GM12878 (cell line): ENCODE measurements around the gene ZNF684. TPM values are rescaled to one million over a fixed set of nuclear protein-coding genes. Genes with fewer than 3 reads are reported as not detected.

Experiments
- ATF7 ChIP-seq: fragments of 450-650 bp; IDR thresholded peaks from 2 replicates; pipeline ENCODE4 v1.6.1; 2016; ENCODE audit warnings: low read depth, mild to moderate bottlenecking
- BCLAF1 ChIP-seq: fragments of 450-650 bp; IDR thresholded peaks from 2 replicates; pipeline ENCODE4 v1.6.1; 2017; ENCODE audit warnings: antibody characterized with exemption, mild to moderate bottlenecking, moderate library complexity
- BHLHE40 ChIP-seq, 2 experiments: fragments of 450-650 bp in 1 of 2; IDR thresholded peaks; 2 replicates each; pipeline ENCODE4 v1.6.1; 2011 to 2017; ENCODE audit warnings: low read depth in 2 of 2, borderline replicate concordance in 1 of 2, improper control_type of control experiment in 1 of 2, low read length in 1 of 2, mild to moderate bottlenecking in 1 of 2
- BRCA1 ChIP-seq: IDR thresholded peaks from 2 replicates; pipeline ENCODE4 v1.6.1; 2011; ENCODE audit warnings: low read depth, low read length, improper control_type of control experiment
- FOXK2 ChIP-seq: fragments of 450-650 bp; IDR thresholded peaks from 2 replicates; pipeline ENCODE4 v1.6.1; 2017; ENCODE audit warnings: mild to moderate bottlenecking, moderate library complexity
- HSF1 ChIP-seq: fragments of 150-350 bp; IDR thresholded peaks from 2 replicates; pipeline ENCODE4 v1.6.1; 2014; ENCODE audit warnings: mild to moderate bottlenecking, low read depth, low read length
- IRF5 ChIP-seq: fragments of 450-650 bp; IDR thresholded peaks from 2 replicates; pipeline ENCODE4 v1.6.1; 2017; ENCODE audit warnings: borderline replicate concordance
- KAT2A ChIP-seq: conservative IDR thresholded peaks from 2 replicates; pipeline ENCODE4 v1.6.1; 2011; ENCODE audit warnings: low read depth, low read length; ENCODE audit not compliant: control insufficient read depth
- MEF2A ChIP-seq: IDR thresholded peaks from 2 replicates; pipeline ENCODE4 v1.6.1; 2011; ENCODE audit warnings: low read depth, mild to moderate bottlenecking, low read length, moderate library complexity; ENCODE audit not compliant: insufficient read depth
- NFIC ChIP-seq: IDR thresholded peaks from 2 replicates; pipeline ENCODE4 v1.6.1; 2012; ENCODE audit warnings: low read depth, mild to moderate bottlenecking, inconsistent platforms, low read length, moderate library complexity
- PAX8 ChIP-seq: fragments of 450-650 bp; IDR thresholded peaks from 2 replicates; pipeline ENCODE4 v1.6.1; 2017; ENCODE audit warnings: mild to moderate bottlenecking, moderate library complexity
- RAD21 ChIP-seq: IDR thresholded peaks from 2 replicates; pipeline ENCODE4 v1.6.1; 2011; ENCODE audit warnings: mild to moderate bottlenecking, low read depth, low read length, moderate library complexity; ENCODE audit not compliant: insufficient read depth
- RB1 ChIP-seq: fragments of 450-650 bp; formaldehyde crosslinking; IDR thresholded peaks from 2 replicates; pipeline ENCODE4 v1.6.1; 2017; ENCODE audit warnings: mild to moderate bottlenecking, borderline replicate concordance
- SP1 ChIP-seq: IDR thresholded peaks from one replicate; pipeline ENCODE4 v1.6.1; 2011; ENCODE audit warnings: low read depth, low read length
- SRF ChIP-seq, 2 experiments: IDR thresholded peaks; 2 replicates each; pipeline ENCODE4 v1.6.1; 2011; ENCODE audit warnings: low read depth in 2 of 2, low read length in 2 of 2, mild to moderate bottlenecking in 1 of 2, moderate library complexity in 1 of 2
- TCF12 ChIP-seq: IDR thresholded peaks from 2 replicates; pipeline ENCODE4 v1.6.1; 2011; ENCODE audit warnings: low read depth, mild to moderate bottlenecking, low read length
- ZBTB40 ChIP-seq: fragments of 450-650 bp; IDR thresholded peaks from 2 replicates; pipeline ENCODE4 v1.6.1; 2016; ENCODE audit warnings: mild to moderate bottlenecking, moderate library complexity, borderline replicate concordance
- polyA plus RNA-seq, 11 experiments: library from polyadenylated mRNA; depleted of rRNA in 4 of 11; unstranded in 6 of 11; stranded (reverse) in 5 of 11; fragments of >200 nt; fragmentation: Nextera tagmentation in 4 of 11; fragmentation: Illumina TruSeq in 1 of 11; extraction: Ambion mirVana in 4 of 11; extraction: Trizol in 1 of 11; gene quantifications; 1 replicate in 1 of 11; 2 replicates in 10 of 11; pipeline versions ENCODE4 v1.2.1 to v1.2.3, GENCODE V29; 2011 to 2016; ENCODE audit warnings: inconsistent platforms in 2 of 11, missing spikeins in 2 of 11, low read depth in 1 of 11
- total RNA-seq, 4 experiments: library from RNA; depleted of rRNA in 3 of 4; stranded (reverse); fragments of >200 nt in 3 of 4; fragmentation: Illumina TruSeq in 1 of 4; extraction: Trizol in 1 of 4; gene quantifications; 2 replicates each; pipeline versions ENCODE4 v1.2.1 to v1.2.3, GENCODE V29; 2013 to 2021

ZNF684 gene
- total and polyA plus RNA-seq, 10 of the 15 experiments (the other 5 are each of a cell fraction or from before 2014, with no cell fraction given): 3.8 to 6.8 (median 6.0) TPM

- TF ChIP-seq ZBTB40: no peak
- no peak for TF ChIP-seq RAD21
- TF ChIP-seq ATF7: no peak
- TF ChIP-seq MEF2A: no peak
- no peak for TF ChIP-seq TCF12
- TF ChIP-seq BHLHE40 (IDR thresholded peaks at IDR 0.05; ENCODE audit: borderline replicate concordance in 1 of 2, low read depth in 2 of 2, low read length in 1 of 2): peak in 1 of 2 experiments; percentile 27; a peak in 1 of 4 replicates
- no peak for TF ChIP-seq HSF1
- no peak for TF ChIP-seq SP1
- TF ChIP-seq NFIC: no peak
- TF ChIP-seq RB1: 0 out of 2 replicates have a peak, but pooled peaks have one; percentile 56
- TF ChIP-seq FOXK2: no peak
- TF ChIP-seq BRCA1: 0 out of 2 replicates have a peak, but pooled peaks have one; percentile 46
- TF ChIP-seq IRF5: no peak
- no peak for TF ChIP-seq SRF (IDR thresholded peaks at IDR 0.05; ENCODE audit: low read depth in 2 of 2, low read length in 2 of 2)
- no peak for TF ChIP-seq KAT2A
- TF ChIP-seq BCLAF1: no peak
- no peak for TF ChIP-seq PAX8
Measured at GRCh38 chr1:40508375-40509341, 22.8 kb upstream of the ZNF684 start, which contains the start of gene EXO5 (continued).
